Liver (tissue), 9 donors: Measurements from ENCODE around the gene LLGL1. TPM values are rescaled to one million over a fixed set of nuclear protein-coding genes. Genes with fewer than 3 reads are reported as not detected.

Experiments
- DNase-seq: peaks from one replicate; pipeline ENCODE4 v3.0.0-alpha.2; 2017; ENCODE audit warnings: low spot score
- H3K27ac ChIP-seq, 2 donors: one replicate each; pipeline ENCODE4 v1.7.0; 2013; ENCODE audit warnings: inconsistent platforms in 2 of 2, low read length in 2 of 2, control low read depth in 1 of 2, low read depth in 1 of 2, mild to moderate bottlenecking in 1 of 2
- H3K27me3 ChIP-seq, 4 donors: one replicate each; pipeline versions ENCODE4 v1.6.1 to v1.7.0; 2013; ENCODE audit warnings: low read length in 3 of 4, inconsistent platforms in 1 of 4, mild to moderate bottlenecking in 1 of 4, moderate library complexity in 1 of 4; ENCODE audit not compliant: control insufficient read depth in 4 of 4, insufficient read depth in 4 of 4
- H3K36me3 ChIP-seq, 4 donors: one replicate each; pipeline versions ENCODE4 v1.6.1 to v1.7.0; 2013; ENCODE audit warnings: low read length in 3 of 4, mild to moderate bottlenecking in 3 of 4, low read depth in 1 of 4, moderate library complexity in 1 of 4; ENCODE audit not compliant: control insufficient read depth in 4 of 4, insufficient read depth in 3 of 4
- H3K4me1 ChIP-seq, 4 donors: one replicate each; pipeline versions ENCODE4 v1.6.1 to v1.7.0; 2013; ENCODE audit warnings: low read length in 3 of 4, mild to moderate bottlenecking in 3 of 4, moderate library complexity in 1 of 4; ENCODE audit not compliant: control insufficient read depth in 4 of 4, insufficient read depth in 4 of 4
- H3K4me3 ChIP-seq, 3 donors: one replicate each; pipeline versions ENCODE4 v1.6.1 to v1.7.0; 2013; ENCODE audit warnings: low read length in 3 of 3, control low read depth in 1 of 3, low read depth in 1 of 3, mild to moderate bottlenecking in 1 of 3
- H3K9ac ChIP-seq, 2 donors: one replicate each; pipeline ENCODE4 v1.7.0; 2013; ENCODE audit warnings: low read length in 2 of 2, mild to moderate bottlenecking in 2 of 2, moderate library complexity in 2 of 2, control low read depth in 1 of 2, low read depth in 1 of 2
- H3K9me3 ChIP-seq, 4 donors: one replicate each; pipeline versions ENCODE4 v1.6.1 to v1.7.0; 2013; ENCODE audit warnings: low read length in 3 of 4; ENCODE audit not compliant: control insufficient read depth in 4 of 4
- ATF3 ChIP-seq: IDR thresholded peaks from 2 replicates; pipeline ENCODE4 v1.6.1; 2016; ENCODE audit warnings: antibody characterized with exemption
- EGR1 ChIP-seq, 2 donors: IDR thresholded peaks; 2 replicates each; pipeline ENCODE4 v1.6.1; 2016 to 2018; ENCODE audit warnings: antibody characterized with exemption in 2 of 2, low read depth in 2 of 2
- FOXA1 ChIP-seq: IDR thresholded peaks from 2 replicates; pipeline ENCODE4 v1.6.1; 2016; ENCODE audit warnings: antibody characterized with exemption
- FOXA2 ChIP-seq: IDR thresholded peaks from 2 replicates; pipeline ENCODE4 v1.6.1; 2016; ENCODE audit warnings: antibody characterized with exemption
- GABPA ChIP-seq, 2 donors: IDR thresholded peaks in 1 of 2; conservative IDR thresholded peaks in 1 of 2; 2 replicates each; pipeline ENCODE4 v1.6.1; 2016; ENCODE audit warnings: antibody characterized with exemption in 2 of 2, mild to moderate bottlenecking in 1 of 2, moderate library complexity in 1 of 2
- HNF4A ChIP-seq, 2 donors: conservative IDR thresholded peaks; 2 replicates each; pipeline ENCODE4 v1.6.1; 2016; ENCODE audit warnings: antibody characterized with exemption in 2 of 2, mild to moderate bottlenecking in 2 of 2
- HNF4G ChIP-seq: IDR thresholded peaks from 2 replicates; pipeline ENCODE4 v1.6.1; 2016; ENCODE audit warnings: antibody characterized with exemption
- JUND ChIP-seq, 2 donors: IDR thresholded peaks; 2 replicates each; pipeline ENCODE4 v1.6.1; 2016; ENCODE audit warnings: antibody characterized with exemption in 2 of 2
- MAX ChIP-seq: IDR thresholded peaks from 2 replicates; pipeline ENCODE4 v1.6.1; 2016; ENCODE audit warnings: antibody characterized with exemption
- NR2F2 ChIP-seq: IDR thresholded peaks from 2 replicates; pipeline ENCODE4 v1.6.1; 2016; ENCODE audit warnings: antibody characterized with exemption
- RAD21 ChIP-seq, 2 donors: IDR thresholded peaks; 2 replicates each; pipeline ENCODE4 v1.6.1; 2016; ENCODE audit warnings: antibody characterized with exemption in 2 of 2, mild to moderate bottlenecking in 2 of 2
- REST ChIP-seq: IDR thresholded peaks from 2 replicates; pipeline ENCODE4 v1.6.1; 2016; ENCODE audit warnings: antibody characterized with exemption, mild to moderate bottlenecking
- RXRA ChIP-seq, 2 donors: IDR thresholded peaks; 2 replicates each; pipeline ENCODE4 v1.6.1; 2017 to 2018; ENCODE audit warnings: antibody characterized with exemption in 2 of 2, mild to moderate bottlenecking in 1 of 2
- SP1 ChIP-seq: IDR thresholded peaks from 2 replicates; pipeline ENCODE4 v1.6.1; 2018; ENCODE audit warnings: antibody characterized with exemption, mild to moderate bottlenecking
- TAF1 ChIP-seq: conservative IDR thresholded peaks from 2 replicates; pipeline ENCODE4 v1.6.1; 2016; ENCODE audit warnings: antibody characterized with exemption, mild to moderate bottlenecking
- YY1 ChIP-seq: IDR thresholded peaks from 2 replicates; pipeline ENCODE4 v1.6.1; 2016; ENCODE audit warnings: antibody characterized with exemption, mild to moderate bottlenecking
- ZBTB33 ChIP-seq: IDR thresholded peaks from 2 replicates; pipeline ENCODE4 v1.6.1; 2016; ENCODE audit warnings: antibody characterized with exemption
- WGBS: extraction: QIAGEN DNeasy Blood & Tissue Kit; methylation state at CpG from one replicate; pipeline ENCODE4 v1.1.7; 2013; 5-methylcytosine and 5-hydroxymethylcytosine counted together
- polyA plus RNA-seq, 2 donors: library from polyadenylated mRNA; stranded (reverse) in 1 of 2; unstranded in 1 of 2; fragments of 200-250 nt in 1 of 2; fragments of >200 nt in 1 of 2; fragmentation: Nextera tagmentation in 1 of 2; extraction: Ambion mirVana in 1 of 2; gene quantifications; one replicate each; pipeline versions ENCODE4 v1.2.1 to v1.2.3, GENCODE V29; 2013 to 2015
- total RNA-seq, 2 donors: library from RNA; depleted of rRNA; stranded (reverse); fragments of >200 nt; gene quantifications; one replicate each; pipeline ENCODE4 v1.2.3, GENCODE V29; 2014
- donor health status: healthy.
- donor health status: healthy.
- donor health status: healthy.
- donor health status: healthy.
- donor health status: healthy.

LLGL1 gene
- total and polyA plus RNA-seq, 4 donors, result 0.39 to 12.0 (median 2.8) TPM

DNA sequence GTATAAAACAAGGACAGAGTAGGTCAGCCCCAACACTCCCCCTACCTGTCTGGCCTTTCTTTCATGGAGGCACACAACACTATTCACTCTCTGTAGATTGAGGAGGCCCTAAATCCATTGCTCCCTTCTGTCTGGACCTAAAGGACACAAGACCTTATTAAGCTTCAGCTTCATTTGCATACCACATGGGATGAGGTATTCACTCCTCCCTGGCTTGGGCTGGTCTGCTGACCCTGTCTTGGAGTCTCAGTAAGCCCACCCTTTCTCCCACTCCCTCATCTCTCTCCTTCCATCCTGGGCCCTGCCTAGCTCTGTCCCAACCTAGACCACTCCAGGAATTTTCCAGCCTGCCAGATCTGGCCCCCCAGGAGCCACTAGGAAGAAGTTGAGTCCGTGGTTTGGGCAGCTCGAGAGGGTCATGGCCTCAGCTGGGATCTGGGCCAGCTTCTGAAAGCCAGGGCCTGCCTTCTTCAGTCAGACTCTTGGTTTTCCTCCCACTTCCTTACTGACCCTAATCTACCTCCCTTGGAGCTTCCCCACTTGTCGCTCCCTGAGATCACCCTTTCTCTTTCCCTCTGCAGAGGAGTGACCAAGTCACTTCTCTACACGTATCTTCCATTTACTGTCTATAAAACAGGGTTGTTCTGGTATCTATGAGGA lies 6.5 kb upstream of the LLGL1 start:
- TF ChIP-seq RXRA (IDR thresholded peaks at IDR 0.05) (peak in 1 of 2 donors; percentile 7), FOXA1 (no peak), NR2F2 (peak; percentile 18), REST (no peak), ATF3 (no peak)
- Histone ChIP-seq H3K9me3 (no peaks in the 10 kb centered on the region), H3K27me3 (no peaks in the 10 kb centered on the region), H3K36me3 (no peaks in the 10 kb centered on the region), H3K4me3 (no peak overlapping the region), H3K27ac (no peak overlapping the region), H3K4me1 (no peaks in the 10 kb centered on the region), H3K9ac (no peak overlapping the region)
- no peak for DNase-seq
- WGBS, result 62% methylated on average over 4 of the region's 4 CpGs

DNA sequence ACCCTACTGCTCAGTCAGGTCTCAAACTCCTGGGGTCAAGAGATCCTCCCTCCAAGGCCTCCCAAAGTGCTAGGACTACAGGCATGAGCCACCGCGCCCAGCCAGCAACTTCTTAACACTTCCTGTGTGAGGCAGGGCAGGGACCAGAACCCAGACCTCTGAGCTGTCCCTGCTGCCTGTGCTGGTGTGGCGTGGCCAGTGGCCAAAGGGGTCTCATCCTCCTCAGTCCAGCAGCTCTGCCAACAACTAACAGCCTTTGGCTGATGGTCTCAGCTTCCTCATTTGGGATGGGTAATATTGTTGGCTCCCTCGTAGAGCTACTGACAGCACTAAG lies 1.4 kb upstream of the LLGL1 start:
- peaks cover 0 to 15% (median 6%) of the 10 kb centered on the region in 4 donors for H3K4me1 ChIP-seq
- H3K27ac ChIP-seq, result no peak overlapping the region
- DNase-seq, result no peak
- no peaks in the 10 kb centered on the region for H3K36me3 ChIP-seq
- TF ChIP-seq MAX (no peak), FOXA1 (no peak), HNF4A (conservative IDR thresholded peaks at IDR 0.05) (no peak), ATF3 (no peak), JUND (IDR thresholded peaks at IDR 0.05) (no peak), HNF4G (no peak), SP1 (no peak), ZBTB33 (no peak), YY1 (no peak), GABPA (IDR thresholded peaks at IDR 0.05 in 1 of 2, conservative IDR thresholded peaks at IDR 0.05 in 1 of 2) (no peak), REST (no peak), RAD21 (IDR thresholded peaks at IDR 0.05) (no peak), FOXA2 (no peak), TAF1 (no peak), EGR1 (IDR thresholded peaks at IDR 0.05; ENCODE audit: low read depth in 2 of 2) (no peak)
- H3K27me3 ChIP-seq, result no peaks in the 10 kb centered on the region
- H3K9ac ChIP-seq, result no peak overlapping the region
- no peak overlapping the region for H3K4me3 ChIP-seq
- H3K9me3 ChIP-seq, result no peaks in the 10 kb centered on the region
- WGBS, result 90% methylated on average over 4 of the region's 4 CpGs
